GM18502 (cell line): ENCODE data around the gene ITGB3.
A peak's percentile ranks its signal among the peaks of the same experiment; 100 is the strongest.
"Not testable (repeated sequence)": the region's sequence is repeated elsewhere in the genome, so short reads cannot be mapped to it uniquely, and the experiment has no call there.

Experiments used
- ATAC-seq: cut with Tn5 transposase; IDR thresholded peaks from one replicate; pipeline ENCODE4 v1.9.1; 2021; ENCODE audit warnings: mild to moderate bottlenecking; ENCODE audit not compliant: unreplicated experiment, poor library complexity

The ITGB3 gene

GRCh38 chr17:47253541-47254402, at the start of gene ITGB3:
TSS of gene ITGB3 (plus strand) at chr17:47253827. CDS start at chr17:47253862, 35 bp downstream.
- ATAC-seq: peak; percentile 80

- no peak for ATAC-seq
Observed at GRCh38 chr17:47203984-47204721, 49.5 kb upstream of the ITGB3 start.

- peak; percentile 58 for ATAC-seq
Observed at GRCh38 chr17:47204722-47205418, 48.8 kb upstream of the ITGB3 start.

GRCh38 chr17:47205419-47205963, 48.1 kb upstream of the ITGB3 start:
- ATAC-seq: peak; percentile 46

- no peak for ATAC-seq
Observed at GRCh38 chr17:47207143-47208067, 46.2 kb upstream of the ITGB3 start.

- no peak for ATAC-seq
Observed at GRCh38 chr17:47208744-47209488, 44.7 kb upstream of the ITGB3 start, which contains the start of gene MYL4. TSS of gene MYL4 (plus strand) at chr17:47209348. CDS start at chr17:47209423, 75 bp downstream.

GRCh38 chr17:47209499-47209898, 44.1 kb upstream of the ITGB3 start:
- ATAC-seq: no peak

- no peak for ATAC-seq
Observed at GRCh38 chr17:47210105-47210504, 43.5 kb upstream of the ITGB3 start.

GRCh38 chr17:47210779-47211178, 42.8 kb upstream of the ITGB3 start:
- ATAC-seq: no peak

- no peak for ATAC-seq
Observed at GRCh38 chr17:47212458-47212857, 41.2 kb upstream of the ITGB3 start.

- ATAC-seq: no peak
Observed at GRCh38 chr17:47213540-47213939, 40.1 kb upstream of the ITGB3 start.

GRCh38 chr17:47214931-47215330, 38.7 kb upstream of the ITGB3 start:
- no peak for ATAC-seq

- not testable (repeated sequence) for ATAC-seq
Observed at GRCh38 chr17:47216821-47217220, 36.8 kb upstream of the ITGB3 start.

- not testable (repeated sequence) for ATAC-seq
Observed at GRCh38 chr17:47217279-47217678, 36.3 kb upstream of the ITGB3 start.

GRCh38 chr17:47218896-47219430, 34.7 kb upstream of the ITGB3 start:
- no peak for ATAC-seq

GRCh38 chr17:47219621-47220475, 33.8 kb upstream of the ITGB3 start:
- no peak for ATAC-seq

- ATAC-seq: no peak
Observed at GRCh38 chr17:47220531-47220999, 33.1 kb upstream of the ITGB3 start.
